ENCODE data around the gene CADPS. TPM values are rescaled to one million over a fixed set of nuclear protein-coding genes. Genes with fewer than 3 reads are reported as not detected.

The CADPS gene
- polyA plus RNA-seq, 2 donors, result 0.09 to 0.20 TPM

DNA sequence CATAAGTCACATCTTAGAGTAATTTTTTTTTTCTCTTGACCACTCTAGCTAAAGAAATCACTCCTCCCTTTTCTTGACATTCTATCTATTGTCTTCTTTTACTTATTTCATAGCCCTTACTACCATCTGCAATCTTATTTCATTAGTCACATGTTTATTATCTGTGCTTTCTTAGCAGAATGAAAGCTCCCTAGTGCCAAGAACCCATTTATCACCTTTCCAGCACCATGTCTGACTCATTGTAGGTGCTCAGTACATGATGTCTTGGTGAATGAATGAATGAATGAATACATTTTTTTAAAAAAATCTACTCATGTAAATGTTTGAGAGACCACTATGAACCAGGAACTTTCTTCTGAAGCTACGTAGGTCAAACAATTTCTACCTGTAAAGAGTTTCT, 157.2 kb downstream of the CADPS start:
- H3K9me3 ChIP-seq (ENCODE audit: control insufficient read depth in 2 of 2, insufficient read depth in 1 of 2, low read depth in 1 of 2, low read length in 1 of 2), result no peaks in the 10 kb centered on the region
- H3K4me1 ChIP-seq (ENCODE audit: control insufficient read depth in 2 of 2, insufficient read depth in 2 of 2, low read length in 1 of 2), result peaks cover 0 to 2% of the 10 kb centered on the region in 2 donors
- H3K4me3 ChIP-seq (ENCODE audit: low read depth in 1 of 2, low read length in 2 of 2), result no peak overlapping the region
- 85 to 93% methylated on average over 1 of the region's 1 CpG for WGBS, 2 donors
- H3K27me3 ChIP-seq (ENCODE audit: control insufficient read depth in 1 of 2, insufficient read depth in 2 of 2, low read length in 2 of 2), result no peaks in the 10 kb centered on the region
- H3K27ac ChIP-seq (ENCODE audit: low read depth in 2 of 2, low read length in 1 of 2), result no peak overlapping the region
- no peaks in the 10 kb centered on the region for H3K36me3 ChIP-seq (ENCODE audit: control insufficient read depth in 2 of 2, insufficient read depth in 2 of 2, low read length in 1 of 2)

DNA sequence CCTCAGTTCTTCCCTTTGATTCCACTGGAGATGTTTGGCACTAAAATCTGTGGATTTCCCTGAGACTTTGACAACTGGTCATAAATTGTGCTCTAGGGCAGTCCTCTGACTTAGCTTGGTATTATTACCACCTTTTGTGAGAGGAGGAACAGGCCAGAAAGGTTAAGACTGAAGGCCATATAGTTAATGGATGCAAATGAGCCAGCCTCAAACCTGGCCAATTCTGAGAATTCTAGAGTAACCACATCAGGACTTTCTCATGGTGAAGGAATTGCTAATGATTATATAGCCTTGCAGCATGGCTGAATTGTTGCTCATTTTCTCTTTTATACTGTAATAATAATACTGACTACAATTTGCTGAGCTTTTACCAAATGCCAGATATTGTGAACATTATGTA, 162.5 kb downstream of the CADPS start:
- H3K9me3 ChIP-seq (ENCODE audit: control insufficient read depth in 2 of 2, insufficient read depth in 1 of 2, low read depth in 1 of 2, low read length in 1 of 2), result no peaks in the 10 kb centered on the region
- H3K36me3 ChIP-seq (ENCODE audit: control insufficient read depth in 2 of 2, insufficient read depth in 2 of 2, low read length in 1 of 2), result no peaks in the 10 kb centered on the region
- no peak overlapping the region for H3K27ac ChIP-seq (ENCODE audit: low read depth in 2 of 2, low read length in 1 of 2)
- no peak overlapping the region for H3K4me3 ChIP-seq (ENCODE audit: low read depth in 1 of 2, low read length in 2 of 2)
- no peaks in the 10 kb centered on the region for H3K27me3 ChIP-seq (ENCODE audit: control insufficient read depth in 1 of 2, insufficient read depth in 2 of 2, low read length in 2 of 2)
- H3K4me1 ChIP-seq (ENCODE audit: control insufficient read depth in 2 of 2, insufficient read depth in 2 of 2, low read length in 1 of 2), result peaks cover 0 to 2% of the 10 kb centered on the region in 2 donors

DNA sequence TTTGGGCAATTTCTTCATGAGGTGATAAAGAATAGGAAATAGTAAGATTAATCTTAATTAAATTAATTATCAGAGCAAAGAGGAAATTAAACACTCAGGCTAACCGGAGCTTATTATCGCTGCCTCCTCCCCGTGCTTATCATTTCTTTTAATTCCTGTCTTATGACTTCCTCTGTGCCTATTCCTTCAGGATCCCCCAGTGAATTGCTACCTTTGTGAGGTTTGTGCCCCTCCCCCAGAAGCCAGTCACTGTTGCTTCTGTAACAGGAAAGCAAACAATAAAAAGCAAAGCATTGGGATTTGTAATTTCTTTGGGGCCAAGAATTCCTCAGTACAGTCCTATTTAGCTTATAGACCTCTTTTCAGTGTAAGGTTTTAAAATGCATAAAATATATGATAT, 164.5 kb downstream of the CADPS start:
- Histone ChIP-seq H3K36me3 (ENCODE audit: control insufficient read depth in 2 of 2, insufficient read depth in 2 of 2, low read length in 1 of 2) (no peaks in the 10 kb centered on the region), H3K27ac (ENCODE audit: low read depth in 2 of 2, low read length in 1 of 2) (no peak overlapping the region), H3K9me3 (ENCODE audit: control insufficient read depth in 2 of 2, insufficient read depth in 1 of 2, low read depth in 1 of 2, low read length in 1 of 2) (no peaks in the 10 kb centered on the region), H3K4me3 (ENCODE audit: low read depth in 1 of 2, low read length in 2 of 2) (no peak overlapping the region), H3K27me3 (ENCODE audit: control insufficient read depth in 1 of 2, insufficient read depth in 2 of 2, low read length in 2 of 2) (no peaks in the 10 kb centered on the region), H3K4me1 (ENCODE audit: control insufficient read depth in 2 of 2, insufficient read depth in 2 of 2, low read length in 1 of 2) (peaks cover 0 to 2% of the 10 kb centered on the region in 2 donors)
- WGBS, 2 donors, result 78 to 84% methylated on average over 3 of the region's 3 CpGs

DNA sequence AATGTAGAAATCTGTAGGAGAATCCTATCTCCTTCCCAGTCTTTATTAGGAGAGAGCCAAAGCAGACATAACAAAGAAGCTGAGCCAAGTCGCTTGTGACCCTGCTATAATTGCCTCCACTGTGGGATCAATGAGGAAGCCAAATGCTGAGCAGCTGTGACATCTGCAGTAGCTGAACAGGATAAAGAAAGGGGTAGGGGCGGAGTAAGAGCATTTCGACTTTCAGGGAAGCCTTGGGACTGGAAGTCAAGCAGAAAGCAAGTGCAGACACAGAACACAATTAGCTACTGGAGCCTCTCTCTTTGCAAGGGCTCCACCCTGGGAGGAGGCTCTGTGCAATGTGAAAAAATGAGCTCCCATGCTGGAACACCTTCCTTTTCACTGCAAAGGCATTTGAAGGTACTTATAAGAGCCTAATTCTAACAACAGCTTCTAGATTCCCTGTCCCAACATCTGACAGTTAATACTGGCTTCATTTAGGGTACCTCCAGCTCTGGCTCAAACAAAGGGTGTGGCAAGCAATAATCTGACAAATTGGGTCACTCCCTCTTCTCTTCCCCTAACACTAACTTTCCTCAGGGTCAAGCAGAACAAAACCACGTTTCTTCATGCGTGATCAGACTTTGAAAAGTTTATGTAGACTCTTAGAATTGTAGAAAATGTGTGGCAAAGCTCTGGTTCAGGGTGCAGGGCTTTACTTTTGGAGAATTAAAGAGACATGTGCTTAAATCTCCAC, 166.4 kb downstream of the CADPS start:
- Histone ChIP-seq H3K27me3 (ENCODE audit: control insufficient read depth in 1 of 2, insufficient read depth in 2 of 2, low read length in 2 of 2) (no peaks in the 10 kb centered on the region), H3K9me3 (ENCODE audit: control insufficient read depth in 2 of 2, insufficient read depth in 1 of 2, low read depth in 1 of 2, low read length in 1 of 2) (no peaks in the 10 kb centered on the region), H3K36me3 (ENCODE audit: control insufficient read depth in 2 of 2, insufficient read depth in 2 of 2, low read length in 1 of 2) (no peaks in the 10 kb centered on the region), H3K4me3 (ENCODE audit: low read depth in 1 of 2, low read length in 2 of 2) (no peak overlapping the region), H3K4me1 (ENCODE audit: control insufficient read depth in 2 of 2, insufficient read depth in 2 of 2, low read length in 1 of 2) (peaks cover 0 to 2% of the 10 kb centered on the region in 2 donors), H3K27ac (ENCODE audit: low read depth in 2 of 2, low read length in 1 of 2) (no peak overlapping the region)
- WGBS, 2 donors, result 20% methylated on average over 5 of the region's 5 CpGs

DNA sequence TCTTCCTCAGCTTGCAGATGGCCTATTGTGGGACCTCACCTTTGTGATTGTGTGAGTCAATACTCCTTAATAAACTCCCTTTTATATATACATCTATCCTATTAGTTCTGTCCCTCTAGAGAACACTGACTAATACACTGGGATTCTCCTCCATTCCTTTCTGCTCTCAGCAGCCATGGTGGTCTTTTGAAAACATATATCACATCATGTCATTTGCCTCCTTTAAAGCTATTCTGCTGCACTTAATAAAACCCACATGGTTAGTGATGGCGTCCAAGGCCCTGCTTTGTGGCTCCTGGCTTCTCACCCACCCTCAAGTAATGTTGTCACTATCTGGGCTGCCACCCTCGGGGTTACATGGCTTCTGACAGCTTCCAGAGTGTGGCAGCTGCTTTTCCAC, 169.5 kb downstream of the CADPS start:
- 56 to 67% methylated on average over 2 of the region's 2 CpGs for WGBS, 2 donors
- Histone ChIP-seq H3K4me1 (ENCODE audit: control insufficient read depth in 2 of 2, insufficient read depth in 2 of 2, low read length in 1 of 2) (no peaks in the 10 kb centered on the region), H3K27ac (ENCODE audit: low read depth in 2 of 2, low read length in 1 of 2) (no peak overlapping the region), H3K9me3 (ENCODE audit: control insufficient read depth in 2 of 2, insufficient read depth in 1 of 2, low read depth in 1 of 2, low read length in 1 of 2) (no peaks in the 10 kb centered on the region), H3K27me3 (ENCODE audit: control insufficient read depth in 1 of 2, insufficient read depth in 2 of 2, low read length in 2 of 2) (no peaks in the 10 kb centered on the region), H3K4me3 (ENCODE audit: low read depth in 1 of 2, low read length in 2 of 2) (no peak overlapping the region), H3K36me3 (ENCODE audit: control insufficient read depth in 2 of 2, insufficient read depth in 2 of 2, low read length in 1 of 2) (no peaks in the 10 kb centered on the region)

DNA sequence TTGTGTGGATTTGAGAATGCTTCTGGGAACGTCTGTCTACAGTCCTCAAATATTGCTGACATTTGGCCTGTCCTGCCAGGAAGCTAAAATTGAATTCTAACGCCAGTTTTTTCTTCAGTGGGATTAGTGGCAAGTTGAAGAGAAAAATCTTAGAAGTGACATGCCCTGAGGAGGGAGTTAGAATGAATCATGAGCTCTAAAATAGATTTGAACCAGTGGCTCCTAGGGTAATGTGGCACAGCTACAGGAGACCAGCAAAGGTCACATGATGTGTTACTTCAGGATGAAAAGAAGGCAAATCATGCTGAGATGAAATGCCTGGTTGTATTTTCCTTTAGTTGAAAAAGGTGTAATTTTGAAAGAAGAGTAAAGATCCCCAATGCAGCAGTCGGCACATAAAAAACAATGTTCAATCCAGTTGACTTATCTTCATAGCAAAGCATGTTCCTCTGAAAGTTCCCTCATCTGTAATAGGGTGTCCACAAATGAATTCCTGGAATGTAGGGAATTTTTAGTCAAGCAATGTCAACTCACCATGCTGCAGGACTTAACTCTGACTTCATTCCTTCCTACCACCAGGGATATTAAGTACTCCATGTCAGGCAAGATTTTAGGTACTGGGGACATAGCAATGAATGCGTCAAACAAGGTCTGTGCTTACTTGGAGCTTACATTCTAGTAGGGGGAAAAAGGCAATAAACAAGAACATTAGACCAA, 171.6 kb downstream of the CADPS start:
- H3K9me3 ChIP-seq (ENCODE audit: control insufficient read depth in 2 of 2, insufficient read depth in 1 of 2, low read depth in 1 of 2, low read length in 1 of 2), result no peaks in the 10 kb centered on the region
- 41 to 66% methylated on average over 4 of the region's 4 CpGs for WGBS, 2 donors

DNA sequence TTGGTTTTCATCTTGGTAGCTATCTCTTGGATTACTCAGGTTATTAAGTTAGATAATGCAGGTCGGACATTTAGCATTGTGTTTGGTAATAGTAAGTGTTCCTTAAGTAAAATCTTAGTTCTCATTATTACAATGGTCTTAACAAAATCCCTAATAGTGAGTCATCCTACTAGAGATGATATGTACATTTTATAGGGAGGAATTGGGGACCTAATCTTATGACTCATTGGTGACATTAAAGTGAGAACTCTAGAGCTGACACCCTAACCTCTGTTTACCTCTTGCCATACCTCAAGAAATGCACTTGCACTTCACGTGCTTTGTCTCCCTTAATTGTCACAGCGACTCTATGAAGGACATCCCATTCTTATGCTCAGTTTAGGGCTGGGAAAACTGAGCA, 174.9 kb downstream of the CADPS start:
- no peaks in the 10 kb centered on the region for H3K9me3 ChIP-seq (ENCODE audit: control insufficient read depth in 2 of 2, insufficient read depth in 1 of 2, low read depth in 1 of 2, low read length in 1 of 2)
- no peaks in the 10 kb centered on the region for H3K4me1 ChIP-seq (ENCODE audit: control insufficient read depth in 2 of 2, insufficient read depth in 2 of 2, low read length in 1 of 2)
- no peak overlapping the region for H3K27ac ChIP-seq (ENCODE audit: low read depth in 2 of 2, low read length in 1 of 2)
- H3K36me3 ChIP-seq (ENCODE audit: control insufficient read depth in 2 of 2, insufficient read depth in 2 of 2, low read length in 1 of 2), result no peaks in the 10 kb centered on the region
- no peak overlapping the region for H3K4me3 ChIP-seq (ENCODE audit: low read depth in 1 of 2, low read length in 2 of 2)
- no peaks in the 10 kb centered on the region for H3K27me3 ChIP-seq (ENCODE audit: control insufficient read depth in 1 of 2, insufficient read depth in 2 of 2, low read length in 2 of 2)
- WGBS, 2 donors, result 67 to 73% methylated on average over 3 of the region's 3 CpGs

More for the DNA sequence above, 171.6 kb downstream of the CADPS start:
- H3K27ac ChIP-seq (ENCODE audit: low read depth in 2 of 2, low read length in 1 of 2), result no peak overlapping the region
- H3K36me3 ChIP-seq (ENCODE audit: control insufficient read depth in 2 of 2, insufficient read depth in 2 of 2, low read length in 1 of 2), result no peaks in the 10 kb centered on the region
- H3K4me1 ChIP-seq (ENCODE audit: control insufficient read depth in 2 of 2, insufficient read depth in 2 of 2, low read length in 1 of 2), result no peaks in the 10 kb centered on the region
- no peaks in the 10 kb centered on the region for H3K27me3 ChIP-seq (ENCODE audit: control insufficient read depth in 1 of 2, insufficient read depth in 2 of 2, low read length in 2 of 2)
- H3K4me3 ChIP-seq (ENCODE audit: low read depth in 1 of 2, low read length in 2 of 2), result no peak overlapping the region

DNA sequence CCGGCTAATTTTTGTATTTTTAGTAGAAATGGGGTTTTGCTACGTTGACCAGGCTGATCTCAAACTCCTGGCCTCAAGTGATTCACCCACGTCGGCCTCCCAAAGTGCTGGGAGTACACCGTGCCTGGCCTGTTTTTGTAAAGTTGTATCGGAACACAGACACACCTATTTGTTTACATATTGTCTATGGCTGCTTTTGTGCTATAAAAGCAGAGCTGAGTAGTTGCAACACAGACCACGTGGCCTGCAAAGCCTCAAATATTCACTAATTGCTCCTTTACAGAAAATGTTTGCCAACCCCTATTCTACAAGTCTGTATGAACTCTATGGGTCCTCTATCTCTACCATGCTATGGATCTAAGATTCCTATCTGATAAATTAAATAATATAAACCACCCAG, 175.5 kb downstream of the CADPS start:
- WGBS, 2 donors, result 66 to 71% methylated on average over 7 of the region's 7 CpGs
- H3K4me3 ChIP-seq (ENCODE audit: low read depth in 1 of 2, low read length in 2 of 2), result no peak overlapping the region
- H3K36me3 ChIP-seq (ENCODE audit: control insufficient read depth in 2 of 2, insufficient read depth in 2 of 2, low read length in 1 of 2), result no peaks in the 10 kb centered on the region
- H3K27ac ChIP-seq (ENCODE audit: low read depth in 2 of 2, low read length in 1 of 2), result no peak overlapping the region
- H3K27me3 ChIP-seq (ENCODE audit: control insufficient read depth in 1 of 2, insufficient read depth in 2 of 2, low read length in 2 of 2), result no peaks in the 10 kb centered on the region
- H3K4me1 ChIP-seq (ENCODE audit: control insufficient read depth in 2 of 2, insufficient read depth in 2 of 2, low read length in 1 of 2), result no peaks in the 10 kb centered on the region
- H3K9me3 ChIP-seq (ENCODE audit: control insufficient read depth in 2 of 2, insufficient read depth in 1 of 2, low read depth in 1 of 2, low read length in 1 of 2), result no peaks in the 10 kb centered on the region

DNA sequence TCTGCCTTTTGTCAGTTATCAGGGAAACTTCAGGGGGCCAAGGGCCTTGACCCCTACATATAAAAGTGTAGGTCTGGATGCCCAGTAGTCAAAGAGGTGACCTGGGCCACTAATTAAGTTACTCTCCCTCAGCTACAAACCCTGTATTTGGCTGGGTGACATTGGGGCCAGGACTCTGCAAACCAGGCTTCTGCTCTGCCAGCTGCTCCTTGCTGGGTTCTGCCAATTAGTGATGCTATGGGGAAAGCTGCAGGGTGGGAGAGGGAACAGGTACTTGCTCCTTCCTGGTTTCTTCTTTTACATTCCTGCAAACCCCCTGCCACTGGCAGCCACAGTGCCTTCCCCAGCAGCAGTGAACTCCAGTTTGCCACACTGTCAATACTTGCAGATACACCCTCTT, 179.2 kb downstream of the CADPS start:
- no peaks in the 10 kb centered on the region for H3K4me1 ChIP-seq (ENCODE audit: control insufficient read depth in 2 of 2, insufficient read depth in 2 of 2, low read length in 1 of 2)
- no peak overlapping the region for H3K27ac ChIP-seq (ENCODE audit: low read depth in 2 of 2, low read length in 1 of 2)
- no peaks in the 10 kb centered on the region for H3K9me3 ChIP-seq (ENCODE audit: control insufficient read depth in 2 of 2, insufficient read depth in 1 of 2, low read depth in 1 of 2, low read length in 1 of 2)
- H3K27me3 ChIP-seq (ENCODE audit: control insufficient read depth in 1 of 2, insufficient read depth in 2 of 2, low read length in 2 of 2), result peaks cover 0 to 7% of the 10 kb centered on the region in 2 donors
- H3K4me3 ChIP-seq (ENCODE audit: low read depth in 1 of 2, low read length in 2 of 2), result no peak overlapping the region
- no peaks in the 10 kb centered on the region for H3K36me3 ChIP-seq (ENCODE audit: control insufficient read depth in 2 of 2, insufficient read depth in 2 of 2, low read length in 1 of 2)

DNA sequence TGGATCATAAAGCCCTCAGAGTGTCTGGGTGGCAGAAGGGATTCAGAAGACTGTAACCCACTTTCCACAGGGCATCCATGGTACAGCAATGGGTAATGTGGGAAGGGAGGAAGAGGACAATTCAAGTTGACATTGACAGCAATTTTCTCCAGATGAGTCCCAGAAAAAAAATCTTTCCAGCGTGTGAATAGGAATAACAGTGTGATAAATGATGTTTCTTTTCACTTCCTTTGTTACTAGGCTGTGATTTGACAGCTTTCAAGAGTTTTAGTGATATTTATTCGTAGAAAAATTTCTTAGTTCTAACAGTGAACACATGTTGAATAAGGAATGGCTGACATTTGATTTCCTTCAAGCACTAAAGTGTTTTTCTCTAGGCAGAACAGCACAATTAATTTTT, 186.4 kb downstream of the CADPS start:
- H3K27me3 ChIP-seq (ENCODE audit: control insufficient read depth in 1 of 2, insufficient read depth in 2 of 2, low read length in 2 of 2), result peaks cover 0 to 5% of the 10 kb centered on the region in 2 donors
- 35 to 51% methylated on average over 2 of the region's 2 CpGs for WGBS, 2 donors
- H3K4me3 ChIP-seq (ENCODE audit: low read depth in 1 of 2, low read length in 2 of 2), result no peak overlapping the region
- no peak overlapping the region for H3K27ac ChIP-seq (ENCODE audit: low read depth in 2 of 2, low read length in 1 of 2)
- no peaks in the 10 kb centered on the region for H3K36me3 ChIP-seq (ENCODE audit: control insufficient read depth in 2 of 2, insufficient read depth in 2 of 2, low read length in 1 of 2)
- no peaks in the 10 kb centered on the region for H3K9me3 ChIP-seq (ENCODE audit: control insufficient read depth in 2 of 2, insufficient read depth in 1 of 2, low read depth in 1 of 2, low read length in 1 of 2)
- H3K4me1 ChIP-seq (ENCODE audit: control insufficient read depth in 2 of 2, insufficient read depth in 2 of 2, low read length in 1 of 2), result no peaks in the 10 kb centered on the region
